C4-2B (cell line): Measurements from ENCODE around the gene CYP8B1.

Experiments used
- ZFX ChIP-seq: fragments of 450-650 bp; IDR thresholded peaks from 2 replicates; pipeline ENCODE4 v1.6.1; 2017
- TF ChIP-seq, protein P1 (sequence below): fragments of 450-650 bp; conservative IDR thresholded peaks from 2 replicates; pipeline ENCODE4 v1.5.1; 2017; ENCODE audit warnings: mild to moderate bottlenecking

DNA sequence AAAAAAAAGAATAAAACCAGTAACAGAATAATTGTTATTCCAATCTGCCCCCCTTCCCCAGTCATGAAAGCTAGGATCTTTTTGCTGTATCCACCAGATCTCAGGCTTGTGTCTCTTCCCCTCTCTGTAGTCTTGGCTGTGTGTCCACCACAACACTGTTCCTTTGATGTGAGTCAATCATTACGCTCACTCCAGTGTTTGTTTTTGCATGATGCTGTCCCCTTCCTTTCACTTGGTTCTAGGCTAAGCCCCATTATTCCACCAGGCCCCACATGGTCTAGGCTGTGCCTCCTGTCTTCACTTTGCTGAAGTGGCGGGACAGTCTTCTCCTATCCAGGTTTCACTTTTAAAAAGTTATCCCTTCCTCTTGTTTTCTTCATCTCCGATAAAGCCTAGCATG, 52.9 kb downstream of the CYP8B1 start:
- TF ChIP-seq, protein P1, sequence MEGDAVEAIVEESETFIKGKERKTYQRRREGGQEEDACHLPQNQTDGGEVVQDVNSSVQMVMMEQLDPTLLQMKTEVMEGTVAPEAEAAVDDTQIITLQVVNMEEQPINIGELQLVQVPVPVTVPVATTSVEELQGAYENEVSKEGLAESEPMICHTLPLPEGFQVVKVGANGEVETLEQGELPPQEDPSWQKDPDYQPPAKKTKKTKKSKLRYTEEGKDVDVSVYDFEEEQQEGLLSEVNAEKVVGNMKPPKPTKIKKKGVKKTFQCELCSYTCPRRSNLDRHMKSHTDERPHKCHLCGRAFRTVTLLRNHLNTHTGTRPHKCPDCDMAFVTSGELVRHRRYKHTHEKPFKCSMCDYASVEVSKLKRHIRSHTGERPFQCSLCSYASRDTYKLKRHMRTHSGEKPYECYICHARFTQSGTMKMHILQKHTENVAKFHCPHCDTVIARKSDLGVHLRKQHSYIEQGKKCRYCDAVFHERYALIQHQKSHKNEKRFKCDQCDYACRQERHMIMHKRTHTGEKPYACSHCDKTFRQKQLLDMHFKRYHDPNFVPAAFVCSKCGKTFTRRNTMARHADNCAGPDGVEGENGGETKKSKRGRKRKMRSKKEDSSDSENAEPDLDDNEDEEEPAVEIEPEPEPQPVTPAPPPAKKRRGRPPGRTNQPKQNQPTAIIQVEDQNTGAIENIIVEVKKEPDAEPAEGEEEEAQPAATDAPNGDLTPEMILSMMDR, result no peak
- no peak for TF ChIP-seq ZFX
